Subcutaneous adipose tissue (tissue), 4 donors: ENCODE data around the gene DNER. TPM values are rescaled to one million over a fixed set of nuclear protein-coding genes. Genes with fewer than 3 reads are reported as not detected.

Experiments
- total RNA-seq, 4 donors: library from RNA; depleted of rRNA; stranded (reverse); fragments of >200 nt; gene quantifications; one replicate each; pipeline ENCODE4 v1.1.0, GENCODE V29; 2016
- TF ChIP-seq, protein P1 (sequence below): fragments of 450-650 bp; IDR thresholded peaks from one replicate; pipeline ENCODE4 v1.5.1; 2016; ENCODE audit warnings: low read depth, mild to moderate bottlenecking, control low read depth, antibody characterized with exemption, moderate library complexity

DNER gene
- total RNA-seq, 4 donors from 2014 or later: 0.57 to 6.2 (median 3.4) TPM

DNA sequence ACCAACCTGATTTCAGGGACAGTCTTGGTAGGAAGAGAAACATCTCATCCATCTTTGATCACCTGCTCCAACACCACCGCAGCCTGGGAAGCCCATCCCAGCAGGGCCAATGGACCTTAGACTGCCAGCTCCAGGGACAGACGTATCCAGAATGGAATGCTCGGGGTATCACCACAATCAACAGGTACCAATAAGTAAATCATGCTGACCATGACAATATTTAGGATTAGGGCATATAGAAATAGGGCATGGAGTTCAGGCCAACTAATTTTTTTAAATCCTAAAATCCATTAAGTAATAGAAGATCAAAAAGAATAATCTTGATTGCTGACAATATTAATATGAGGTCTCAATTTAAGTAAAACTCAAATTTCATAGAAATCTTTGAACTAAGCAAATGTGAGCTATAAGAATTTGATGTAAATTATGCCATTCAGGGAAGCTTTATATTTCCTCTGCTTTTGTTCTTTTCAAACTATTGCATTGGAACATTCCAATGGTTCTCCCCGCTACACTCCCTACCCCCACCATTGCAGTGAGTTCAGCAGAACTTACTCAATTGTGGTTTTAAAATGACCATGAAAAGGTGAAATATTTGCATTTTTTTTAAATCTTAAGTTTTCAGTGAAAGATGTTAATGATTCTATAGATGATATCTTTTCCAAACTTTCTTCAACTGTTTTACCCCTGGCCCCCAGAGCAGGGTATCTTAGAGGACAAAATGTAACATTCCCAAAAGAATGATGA, 138.6 kb downstream of the DNER start:
- TF ChIP-seq, protein P1, sequence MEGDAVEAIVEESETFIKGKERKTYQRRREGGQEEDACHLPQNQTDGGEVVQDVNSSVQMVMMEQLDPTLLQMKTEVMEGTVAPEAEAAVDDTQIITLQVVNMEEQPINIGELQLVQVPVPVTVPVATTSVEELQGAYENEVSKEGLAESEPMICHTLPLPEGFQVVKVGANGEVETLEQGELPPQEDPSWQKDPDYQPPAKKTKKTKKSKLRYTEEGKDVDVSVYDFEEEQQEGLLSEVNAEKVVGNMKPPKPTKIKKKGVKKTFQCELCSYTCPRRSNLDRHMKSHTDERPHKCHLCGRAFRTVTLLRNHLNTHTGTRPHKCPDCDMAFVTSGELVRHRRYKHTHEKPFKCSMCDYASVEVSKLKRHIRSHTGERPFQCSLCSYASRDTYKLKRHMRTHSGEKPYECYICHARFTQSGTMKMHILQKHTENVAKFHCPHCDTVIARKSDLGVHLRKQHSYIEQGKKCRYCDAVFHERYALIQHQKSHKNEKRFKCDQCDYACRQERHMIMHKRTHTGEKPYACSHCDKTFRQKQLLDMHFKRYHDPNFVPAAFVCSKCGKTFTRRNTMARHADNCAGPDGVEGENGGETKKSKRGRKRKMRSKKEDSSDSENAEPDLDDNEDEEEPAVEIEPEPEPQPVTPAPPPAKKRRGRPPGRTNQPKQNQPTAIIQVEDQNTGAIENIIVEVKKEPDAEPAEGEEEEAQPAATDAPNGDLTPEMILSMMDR: no peak

DNA sequence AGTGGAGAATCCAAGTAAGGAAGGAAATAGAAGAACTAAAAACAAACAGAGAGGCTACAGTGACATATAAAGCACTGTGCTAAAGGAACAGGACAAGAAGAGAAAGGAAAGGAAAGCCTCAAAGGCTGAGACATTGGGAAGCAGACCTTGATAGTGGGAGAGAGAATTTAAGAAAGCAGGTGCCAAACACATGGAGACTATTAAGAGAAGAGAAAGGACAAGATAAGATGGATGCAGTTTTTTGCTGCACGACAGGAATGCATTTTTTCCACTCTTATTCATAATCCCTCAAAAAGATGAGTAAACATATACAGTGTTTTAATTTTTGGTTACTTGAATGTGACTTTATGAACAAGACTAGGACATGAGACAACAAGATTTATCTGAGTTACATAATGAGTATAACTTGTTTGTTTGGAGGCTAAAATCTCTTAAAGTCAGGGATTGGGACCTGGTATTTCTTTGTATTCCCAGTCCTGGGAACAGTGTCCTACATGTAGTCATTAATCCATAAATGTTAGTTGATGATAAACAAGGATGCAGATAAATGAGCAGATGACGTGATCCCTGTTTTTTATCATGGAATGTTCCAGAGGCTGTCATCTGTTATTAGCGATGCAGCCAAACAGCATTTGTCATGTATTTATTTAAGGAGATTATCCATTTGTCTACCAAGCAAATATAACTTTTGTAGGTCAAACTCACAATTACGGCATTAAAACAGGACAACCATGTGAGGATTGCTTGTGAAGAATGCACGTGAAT, 141.7 kb downstream of the DNER start:
- TF ChIP-seq, protein P1: no peak

DNA sequence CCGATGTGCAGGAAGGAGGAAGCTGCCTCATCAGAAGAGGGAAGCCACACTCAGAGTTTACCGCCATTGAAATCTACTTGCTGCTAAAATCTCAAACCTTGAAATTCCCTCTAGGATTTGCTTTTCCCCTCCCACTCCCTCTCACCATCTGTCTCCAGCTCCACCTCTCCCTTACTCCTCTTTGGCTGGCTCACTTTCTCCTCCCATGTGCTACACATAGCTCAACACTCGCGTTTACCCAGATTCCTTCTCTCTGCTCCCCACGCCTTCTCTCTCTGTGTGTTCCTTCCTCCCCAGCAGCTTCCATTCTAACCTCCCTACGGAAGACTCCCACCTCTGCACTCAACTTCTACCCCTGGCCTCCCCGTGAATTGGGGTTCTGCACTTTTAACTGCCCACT, 143.1 kb downstream of the DNER start:
- TF ChIP-seq, protein P1: no peak

DNA sequence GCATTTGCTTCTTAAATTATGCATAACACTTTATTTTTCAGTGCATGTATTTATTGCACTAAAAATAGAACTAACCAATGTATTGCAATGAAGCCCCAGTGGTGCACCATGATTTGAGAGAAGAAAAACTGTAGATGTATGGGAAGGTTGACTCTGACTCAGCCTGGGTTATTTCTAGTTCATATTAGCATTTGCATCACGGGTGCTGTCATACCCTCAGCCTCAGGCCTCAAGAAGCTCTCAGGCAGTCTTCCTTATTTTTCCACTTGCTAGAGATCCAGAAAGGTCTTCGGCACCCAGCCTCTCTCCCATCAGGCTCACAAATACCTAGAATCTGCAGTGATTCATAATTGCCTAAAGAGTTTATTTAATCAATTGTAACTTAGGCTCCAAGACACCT, 148.0 kb downstream of the DNER start:
- TF ChIP-seq, protein P1: no peak

DNA sequence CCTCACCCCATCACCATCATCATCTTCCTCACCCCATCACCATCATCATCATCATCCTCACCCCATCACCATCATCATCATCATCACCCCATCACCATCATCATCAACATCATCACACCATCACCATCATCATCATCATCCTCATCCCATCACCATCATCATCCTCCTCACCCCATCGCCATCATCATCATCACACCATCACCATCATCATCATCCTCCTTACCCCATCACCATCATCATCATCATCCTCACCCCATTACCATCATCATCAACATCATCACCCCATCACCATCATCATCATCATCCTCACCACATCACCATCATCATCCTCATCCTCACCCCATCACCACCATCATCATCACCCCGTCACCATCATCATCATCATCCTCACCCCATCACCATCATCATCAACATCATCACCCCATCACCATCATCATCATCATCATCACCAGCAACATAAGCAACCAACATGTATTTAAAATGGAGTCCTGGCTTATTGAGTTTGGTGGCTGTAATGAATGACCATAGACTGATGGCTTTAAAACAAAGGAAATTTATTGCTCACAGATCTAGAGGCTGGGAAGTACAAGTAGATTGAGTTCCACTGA, 150.0 kb downstream of the DNER start:
- TF ChIP-seq, protein P1: no peak

DNA sequence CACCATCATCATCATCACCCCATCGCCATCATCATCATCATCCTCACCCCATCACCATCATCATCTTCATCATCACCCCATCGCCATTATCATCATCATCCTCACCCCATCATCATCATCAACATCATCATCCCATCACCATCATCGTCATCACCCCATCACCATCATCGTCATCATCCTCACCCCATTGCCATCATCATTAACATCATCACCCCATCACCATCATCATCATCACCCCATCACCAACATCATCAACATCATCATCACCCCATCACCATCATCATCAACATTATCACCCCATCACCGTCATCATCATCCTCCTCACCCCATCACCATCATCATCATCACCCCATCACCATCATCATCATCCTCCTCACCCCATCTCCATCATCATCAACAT, 151.0 kb downstream of the DNER start:
- TF ChIP-seq, protein P1: no peak
